Lower lobe of right lung (tissue), 2 donors: ENCODE measurements around the gene RAVER2. TPM values are rescaled to one million over a fixed set of nuclear protein-coding genes. Genes with fewer than 3 reads are reported as not detected.

Source experiments
- ATAC-seq, 2 donors: fragments of 200-7000 bp; cut with Tn5 transposase; one replicate each; pipeline ENCODE4 v1.9.1; 2020 to 2022; ENCODE audit warnings: mild to moderate bottlenecking in 2 of 2, moderate library complexity in 2 of 2
- DNase-seq: peaks from one replicate; pipeline ENCODE4 v3.0.0-alpha.2; 2020
- H3K27ac ChIP-seq: fragments of 200-600 bp; one replicate; pipeline ENCODE4 v1.8.0; 2022
- H3K27me3 ChIP-seq: fragments of 200-600 bp; one replicate; pipeline ENCODE4 v1.8.0; 2022; ENCODE audit warnings: low read depth
- H3K36me3 ChIP-seq: fragments of 200-600 bp; one replicate; pipeline ENCODE4 v1.8.0; 2022; ENCODE audit warnings: mild to moderate bottlenecking
- H3K4me1 ChIP-seq: fragments of 200-600 bp; one replicate; pipeline ENCODE4 v1.8.0; 2022
- H3K4me3 ChIP-seq: fragments of 200-600 bp; one replicate; pipeline ENCODE4 v1.8.0; 2022; ENCODE audit warnings: mild to moderate bottlenecking
- H3K9me3 ChIP-seq: fragments of 200-600 bp; one replicate; pipeline ENCODE4 v1.8.0; 2022
- CTCF ChIP-seq: fragments of 200-600 bp; IDR thresholded peaks from one replicate; pipeline ENCODE4 v1.8.0; 2022; ENCODE audit warnings: antibody characterized with exemption, mild to moderate bottlenecking
- intact Hi-C: fragments of 100-400 bp; cut with DNase I; formaldehyde crosslinking; loops from one replicate; pipeline ENCODE4 v1.11.0; 2022
- total RNA-seq: library from RNA; stranded (reverse); fragmentation: NEBNext Ultra II Directional; extraction: Animal tissue kit (Norgen Biotek cat#: 25700); gene quantifications from one replicate; pipeline ENCODE4 v1.2.1, GENCODE V29; 2021
- donor health status: DM: no; HTN: yes; CAD: no; lungs with severe emphysema.

RAVER2 gene
- total RNA-seq, 1 donor from 2014 or later = 12.0 TPM

GRCh38 chr1:64841330-64842065 is 96.6 kb downstream of the RAVER2 start:
- ATAC-seq (no peak), DNase-seq (no peak)
- no peaks in the 10 kb centered on the region for H3K27me3 ChIP-seq
- no peak for TF ChIP-seq CTCF
- H3K4me3 ChIP-seq = no peak overlapping the region
- H3K9me3 ChIP-seq = no peaks in the 10 kb centered on the region
- peaks cover 14% of the 10 kb centered on the region for H3K4me1 ChIP-seq
- H3K27ac ChIP-seq = no peak overlapping the region
- intact Hi-C loops = no loop called here
- H3K36me3 ChIP-seq = peaks cover 96% of the 10 kb centered on the region

- TF ChIP-seq CTCF = no peak
- H3K27ac ChIP-seq = no peak overlapping the region
- H3K4me1 ChIP-seq = peaks cover 14% of the 10 kb centered on the region
- H3K27me3 ChIP-seq = no peaks in the 10 kb centered on the region
- intact Hi-C loops = no loop called here
- DNase-seq = no peak
- peaks cover 96% of the 10 kb centered on the region for H3K36me3 ChIP-seq
- H3K4me3 ChIP-seq = no peak overlapping the region
- H3K9me3 ChIP-seq = no peaks in the 10 kb centered on the region
- ATAC-seq = no peak
Measured at GRCh38 chr1:64842224-64842623, 97.3 kb downstream of the RAVER2 start.

- H3K27ac ChIP-seq = no peak overlapping the region
- intact Hi-C loops = no loop called here
- no peak for TF ChIP-seq CTCF
- H3K4me1 ChIP-seq = peaks cover 14% of the 10 kb centered on the region
- no peak overlapping the region for H3K4me3 ChIP-seq
- peaks cover 96% of the 10 kb centered on the region for H3K36me3 ChIP-seq
- ATAC-seq (no peak), DNase-seq (no peak)
- no peaks in the 10 kb centered on the region for H3K9me3 ChIP-seq
- H3K27me3 ChIP-seq = no peaks in the 10 kb centered on the region
Measured at GRCh38 chr1:64843675-64844074, 98.8 kb downstream of the RAVER2 start.

GRCh38 chr1:64844175-64844574 is 99.3 kb downstream of the RAVER2 start:
- Histone ChIP-seq H3K27ac (no peak overlapping the region), H3K36me3 (peaks cover 98% of the 10 kb centered on the region), H3K4me3 (no peak overlapping the region), H3K4me1 (peaks cover 14% of the 10 kb centered on the region), H3K27me3 (no peaks in the 10 kb centered on the region), H3K9me3 (no peaks in the 10 kb centered on the region)
- intact Hi-C loops = no loop called here
- no peak for TF ChIP-seq CTCF
- DNase-seq (no peak), ATAC-seq (no peak)

GRCh38 chr1:64844609-64845008 is 99.7 kb downstream of the RAVER2 start:
- no peaks in the 10 kb centered on the region for H3K27me3 ChIP-seq
- no peaks in the 10 kb centered on the region for H3K9me3 ChIP-seq
- intact Hi-C loops = no loop called here
- H3K4me3 ChIP-seq = no peak overlapping the region
- ATAC-seq = no peak
- peaks cover 14% of the 10 kb centered on the region for H3K4me1 ChIP-seq
- H3K27ac ChIP-seq = no peak overlapping the region
- DNase-seq = no peak
- TF ChIP-seq CTCF = no peak
- peaks cover 98% of the 10 kb centered on the region for H3K36me3 ChIP-seq
